ENCODE measurements around the gene CD9. TPM values are rescaled to one million over a fixed set of nuclear protein-coding genes. Genes with fewer than 3 reads are reported as not detected.

CD9 gene
- total and polyA plus RNA-seq, 2 donors (not counting 1 experiment from before 2014, with no cell fraction given) = 520 to 856 TPM

- Histone ChIP-seq H2AFZ (ENCODE audit: low read length) (no peak overlapping the region), H3K79me2 (ENCODE audit: control insufficient read depth, insufficient read depth, low read length) (peaks cover 54% of the 10 kb centered on the region), H3K27me3 (ENCODE audit: control insufficient read depth, insufficient read depth, low read length) (no peaks in the 10 kb centered on the region), H3K9ac (ENCODE audit: insufficient read depth, low read length) (no peak overlapping the region), H3K36me3 (ENCODE audit: control insufficient read depth, insufficient read depth, low read length) (peaks cover 7% of the 10 kb centered on the region), H3K9me3 (ENCODE audit: control insufficient read depth, insufficient read depth, low read depth, low read length) (no peaks in the 10 kb centered on the region), H3K27ac (ENCODE audit: insufficient read depth, low read length) (peak overlapping the region; percentile 74), H3K4me1 (ENCODE audit: control insufficient read depth, extremely low read depth, insufficient read depth, low read length) (peaks cover 41% of the 10 kb centered on the region), H3K4me3 (replicated peaks in 1 of 4; ENCODE audit: control extremely low read depth in 1 of 4, insufficient read depth in 1 of 4, low read depth in 3 of 4, low read length in 4 of 4) (peak overlapping the region in 1 of 4 experiments; percentile 4), H4K20me1 (ENCODE audit: control insufficient read depth, extremely low read depth, insufficient read depth, low read length) (no peaks in the 10 kb centered on the region), H3K4me2 (ENCODE audit: extremely low read depth, insufficient read depth, low read length) (peak overlapping the region; percentile 71)
- TF ChIP-seq EZH2 (IDR thresholded peaks at IDR 0.05; ENCODE audit: low read length, missing control alignments) (no peak), CTCF (conservative IDR thresholded peaks at IDR 0.05 in 1 of 2, IDR thresholded peaks at IDR 0.05 in 1 of 2; ENCODE audit: low read depth in 1 of 2, low read length in 2 of 2) (no peak)
- no peak for DNase-seq (ENCODE audit: low read depth in 2 of 2)
These were observed 26.5 kb downstream of the CD9 start for GRCh38 chr12:6226679-6227051.

- peak in 1 of 2 donors; percentile 62 for DNase-seq (ENCODE audit: low read depth in 2 of 2)
- Histone ChIP-seq H4K20me1 (ENCODE audit: control insufficient read depth, extremely low read depth, insufficient read depth, low read length) (no peaks in the 10 kb centered on the region), H3K9me3 (ENCODE audit: control insufficient read depth, insufficient read depth, low read depth, low read length) (no peaks in the 10 kb centered on the region), H3K4me2 (ENCODE audit: extremely low read depth, insufficient read depth, low read length) (no peak overlapping the region), H3K4me1 (ENCODE audit: control insufficient read depth, extremely low read depth, insufficient read depth, low read length) (peaks cover 42% of the 10 kb centered on the region), H2AFZ (ENCODE audit: low read length) (no peak overlapping the region), H3K27ac (ENCODE audit: insufficient read depth, low read length) (peak overlapping the region; percentile 83), H3K36me3 (ENCODE audit: control insufficient read depth, insufficient read depth, low read length) (peaks cover 13% of the 10 kb centered on the region), H3K27me3 (ENCODE audit: control insufficient read depth, insufficient read depth, low read length) (no peaks in the 10 kb centered on the region), H3K4me3 (replicated peaks in 1 of 4; ENCODE audit: control extremely low read depth in 1 of 4, insufficient read depth in 1 of 4, low read depth in 3 of 4, low read length in 4 of 4) (no peak overlapping the region), H3K9ac (ENCODE audit: insufficient read depth, low read length) (no peak overlapping the region), H3K79me2 (ENCODE audit: control insufficient read depth, insufficient read depth, low read length) (peaks cover 48% of the 10 kb centered on the region)
- TF ChIP-seq EZH2 (IDR thresholded peaks at IDR 0.05; ENCODE audit: low read length, missing control alignments) (no peak), CTCF (conservative IDR thresholded peaks at IDR 0.05 in 1 of 2, IDR thresholded peaks at IDR 0.05 in 1 of 2; ENCODE audit: low read depth in 1 of 2, low read length in 2 of 2) (no peak)
These were observed 28.5 kb downstream of the CD9 start for GRCh38 chr12:6228535-6229223.

- Histone ChIP-seq H3K4me3 (replicated peaks in 1 of 4; ENCODE audit: control extremely low read depth in 1 of 4, insufficient read depth in 1 of 4, low read depth in 3 of 4, low read length in 4 of 4) (peak overlapping the region in 1 of 4 experiments; percentile 29), H3K79me2 (ENCODE audit: control insufficient read depth, insufficient read depth, low read length) (peaks cover 41% of the 10 kb centered on the region), H3K27ac (ENCODE audit: insufficient read depth, low read length) (peak overlapping the region; percentile 83), H3K36me3 (ENCODE audit: control insufficient read depth, insufficient read depth, low read length) (peaks cover 16% of the 10 kb centered on the region), H3K9ac (ENCODE audit: insufficient read depth, low read length) (peak overlapping the region; percentile 42), H3K4me1 (ENCODE audit: control insufficient read depth, extremely low read depth, insufficient read depth, low read length) (peaks cover 42% of the 10 kb centered on the region), H3K9me3 (ENCODE audit: control insufficient read depth, insufficient read depth, low read depth, low read length) (no peaks in the 10 kb centered on the region), H4K20me1 (ENCODE audit: control insufficient read depth, extremely low read depth, insufficient read depth, low read length) (no peaks in the 10 kb centered on the region), H3K27me3 (ENCODE audit: control insufficient read depth, insufficient read depth, low read length) (no peaks in the 10 kb centered on the region), H2AFZ (ENCODE audit: low read length) (no peak overlapping the region), H3K4me2 (ENCODE audit: extremely low read depth, insufficient read depth, low read length) (peak overlapping the region; percentile 28)
- TF ChIP-seq CTCF (conservative IDR thresholded peaks at IDR 0.05 in 1 of 2, IDR thresholded peaks at IDR 0.05 in 1 of 2; ENCODE audit: low read depth in 1 of 2, low read length in 2 of 2) (no peak), EZH2 (IDR thresholded peaks at IDR 0.05; ENCODE audit: low read length, missing control alignments) (no peak)
- peak; percentile 97 for DNase-seq (ENCODE audit: low read depth in 2 of 2)
These were observed 29.3 kb downstream of the CD9 start for GRCh38 chr12:6229224-6230218.

All from fibroblast of lung (primary cell).